IMR-90 (cell line): Measurements from ENCODE around the gene KRTAP20-2. TPM values are rescaled to one million over a fixed set of nuclear protein-coding genes. Genes with fewer than 3 reads are reported as not detected.

ENCODE experiments used
- ATAC-seq: fragments of 200-7000 bp; cut with Tn5 transposase; 2 replicates; pipeline ENCODE4 v1.9.1; 2020; ENCODE audit warnings: low read depth, mild to moderate bottlenecking, moderate library complexity
- BruUV-seq: library from RNA; stranded (reverse); fragments of 400-500 nt; replicated peaks from 2 replicates; lab custom pipeline; 2021; lab: Mats Ljungman, UMichigan
- CTCF ChIA-PET: fragments of 300-600 bp; formaldehyde crosslinking; extraction: SDS; loops from one replicate; lab custom pipeline; 2021; ENCODE audit warnings: antibody characterized with exemption; lab: Yijun Ruan, JAX
- POLR2A ChIA-PET: fragments of 300-600 bp; sonication (Branson Sonifier 250); formaldehyde crosslinking; loops from one replicate; lab custom pipeline; 2022; ENCODE audit warnings: antibody characterized with exemption; ENCODE audit not compliant: unreplicated experiment; lab: Charles Lee
- DNase-seq: peaks from one replicate; pipeline ENCODE4 v3.0.0; 2013
- H2AFZ ChIP-seq: replicated peaks from 2 replicates; pipeline ENCODE3; 2013; ENCODE audit warnings: low read length, mild to moderate bottlenecking; ENCODE audit not compliant: poor library complexity
- H2AK5ac ChIP-seq: 2 replicates; pipeline ENCODE4 v1.6.1; 2013; ENCODE audit warnings: low read depth, low read length, inconsistent platforms
- H2AK9ac ChIP-seq: replicated peaks from 2 replicates; pipeline ENCODE3; 2013; ENCODE audit warnings: mild to moderate bottlenecking, low read depth, low read length, moderate library complexity; ENCODE audit not compliant: poor library complexity
- H2BK120ac ChIP-seq: 2 replicates; pipeline ENCODE4 v1.6.1; 2013; ENCODE audit warnings: low read depth, low read length, inconsistent platforms
- H2BK15ac ChIP-seq: 3 replicates; pipeline ENCODE4 v1.6.1; 2013; ENCODE audit warnings: low read depth, low read length, inconsistent platforms
- H2BK20ac ChIP-seq: 2 replicates; pipeline ENCODE4 v1.6.1; 2013; ENCODE audit warnings: low read depth, mild to moderate bottlenecking, inconsistent platforms, low read length, moderate library complexity
- H2BK5ac ChIP-seq: 2 replicates; pipeline ENCODE4 v1.6.1; 2013; ENCODE audit warnings: mild to moderate bottlenecking, low read depth, low read length, inconsistent platforms; ENCODE audit not compliant: poor library complexity, severe bottlenecking
- H3K14ac ChIP-seq: replicated peaks from 2 replicates; pipeline ENCODE4 v1.6.1; 2013; ENCODE audit warnings: low read depth, low read length, inconsistent platforms
- H3K18ac ChIP-seq: 2 replicates; pipeline ENCODE4 v1.6.1; 2013; ENCODE audit warnings: low read depth, low read length, control low read depth
- H3K23ac ChIP-seq: 2 replicates; pipeline ENCODE4 v1.6.1; 2013; ENCODE audit warnings: low read depth, low read length, inconsistent platforms
- H3K27ac ChIP-seq: 2 replicates; pipeline ENCODE4 v1.5.1; 2013; ENCODE audit warnings: mild to moderate bottlenecking, control low read depth, low read length; ENCODE audit not compliant: insufficient read depth
- H3K27me3 ChIP-seq: 2 replicates; pipeline ENCODE4 v1.6.1; 2013; ENCODE audit warnings: low read length; ENCODE audit not compliant: control insufficient read depth, insufficient read depth
- H3K36me3 ChIP-seq: 2 replicates; pipeline ENCODE4 v1.6.1; 2013; ENCODE audit warnings: low read length, mixed read lengths; ENCODE audit not compliant: control insufficient read depth, insufficient read depth
- H3K4ac ChIP-seq: 2 replicates; pipeline ENCODE4 v1.6.1; 2013; ENCODE audit warnings: low read depth, low read length, inconsistent platforms
- H3K4me1 ChIP-seq: 2 replicates; pipeline ENCODE4 v1.6.1; 2013; ENCODE audit warnings: low read length, mixed read lengths; ENCODE audit not compliant: control insufficient read depth, insufficient read depth
- H3K4me2 ChIP-seq: 2 replicates; pipeline ENCODE4 v1.6.1; 2013; ENCODE audit warnings: low read depth, mild to moderate bottlenecking, control low read depth, low read length, moderate library complexity
- H3K4me3 ChIP-seq: 2 replicates; pipeline ENCODE4 v1.5.1; 2013; ENCODE audit warnings: low read depth, mild to moderate bottlenecking, control low read depth, low read length, moderate library complexity; ENCODE audit not compliant: insufficient read depth
- H3K56ac ChIP-seq: 2 replicates; pipeline ENCODE4 v1.6.1; 2013; ENCODE audit warnings: low read length, inconsistent platforms; ENCODE audit not compliant: insufficient read depth; ENCODE audit errors: extremely low read depth
- H3K79me1 ChIP-seq, 2 experiments: 2 replicates each; pipeline ENCODE4 v1.6.1; 2013; ENCODE audit warnings: low read length in 2 of 2, inconsistent platforms in 1 of 2, low read depth in 1 of 2
- H3K9ac ChIP-seq: 2 replicates; pipeline ENCODE4 v1.6.1; 2013; ENCODE audit warnings: low read depth, low read length, control low read depth
- H3K9me1 ChIP-seq: 2 replicates; pipeline ENCODE4 v1.6.1; 2013; ENCODE audit warnings: low read length, inconsistent platforms; ENCODE audit not compliant: insufficient read depth
- H3K9me3 ChIP-seq: 2 replicates; pipeline ENCODE4 v1.6.1; 2013; ENCODE audit warnings: low read length; ENCODE audit not compliant: control insufficient read depth, insufficient read depth
- H4K20me1 ChIP-seq: 2 replicates; pipeline ENCODE4 v1.6.1; 2013; ENCODE audit warnings: low read length, inconsistent platforms; ENCODE audit not compliant: insufficient read depth
- H4K5ac ChIP-seq: 2 replicates; pipeline ENCODE4 v1.6.1; 2013; ENCODE audit warnings: mild to moderate bottlenecking, low read depth, low read length, control low read depth
- H4K8ac ChIP-seq, 2 experiments: 2 replicates each; pipeline ENCODE4 v1.6.1; 2013; ENCODE audit warnings: low read depth in 2 of 2, low read length in 2 of 2, control low read depth in 1 of 2, inconsistent platforms in 1 of 2
- H4K91ac ChIP-seq: 2 replicates; pipeline ENCODE4 v1.6.1; 2013; ENCODE audit warnings: low read depth, low read length, inconsistent platforms; ENCODE audit not compliant: insufficient read depth
- BHLHE40 ChIP-seq: fragments of 150-350 bp; IDR thresholded peaks from 2 replicates; pipeline ENCODE4 v1.6.1; 2016; ENCODE audit warnings: mild to moderate bottlenecking, low read depth, low read length
- CEBPB ChIP-seq: IDR thresholded peaks from 2 replicates; pipeline ENCODE4 v1.6.1; 2012; ENCODE audit warnings: low read depth, low read length, improper control_type of control experiment
- CHD1 ChIP-seq: IDR thresholded peaks from 2 replicates; pipeline ENCODE4 v1.6.1; 2012; ENCODE audit warnings: low read depth, low read length, improper control_type of control experiment
- CTCF ChIP-seq: conservative IDR thresholded peaks from 2 replicates; pipeline ENCODE4 v1.5.1; 2012; ENCODE audit warnings: mild to moderate bottlenecking, low read depth, low read length, improper control_type of control experiment
- ELK1 ChIP-seq: fragments of 150-350 bp; IDR thresholded peaks from 2 replicates; pipeline ENCODE4 v1.6.1; 2016; ENCODE audit warnings: low read depth, mild to moderate bottlenecking, low read length, moderate library complexity, borderline replicate concordance
- FOS ChIP-seq: fragments of 150-350 bp; IDR thresholded peaks from 2 replicates; pipeline ENCODE4 v1.6.1; 2016; ENCODE audit warnings: low read depth, low read length
- MAZ ChIP-seq: IDR thresholded peaks from 2 replicates; pipeline ENCODE4 v1.6.1; 2012; ENCODE audit warnings: low read depth, mild to moderate bottlenecking, low read length, improper control_type of control experiment, moderate library complexity, borderline replicate concordance
- MXI1 ChIP-seq: IDR thresholded peaks from 2 replicates; pipeline ENCODE4 v1.6.1; 2012; ENCODE audit warnings: low read depth, mild to moderate bottlenecking, low read length, moderate library complexity, borderline replicate concordance
- NFE2L2 ChIP-seq: fragments of 150-350 bp; IDR thresholded peaks from 2 replicates; pipeline ENCODE4 v1.6.1; 2016; ENCODE audit warnings: low read depth, mild to moderate bottlenecking, low read length
- POLR2A ChIP-seq: IDR thresholded peaks from 2 replicates; pipeline ENCODE4 v1.6.1; 2012; ENCODE audit warnings: mild to moderate bottlenecking, low read depth, low read length
- RAD21 ChIP-seq: IDR thresholded peaks from 2 replicates; pipeline ENCODE4 v1.6.1; 2012; ENCODE audit warnings: low read length, improper control_type of control experiment
- RCOR1 ChIP-seq: IDR thresholded peaks from 2 replicates; pipeline ENCODE4 v1.6.1; 2012; ENCODE audit warnings: mild to moderate bottlenecking, low read length, improper control_type of control experiment; ENCODE audit not compliant: insufficient replicate concordance
- RFX5 ChIP-seq: IDR thresholded peaks from 2 replicates; pipeline ENCODE4 v1.8.0; 2012; ENCODE audit warnings: low read depth, mild to moderate bottlenecking, low read length, moderate library complexity
- SMC3 ChIP-seq: fragments of 150-350 bp; IDR thresholded peaks from 2 replicates; pipeline ENCODE4 v1.6.1; 2016; ENCODE audit warnings: low read depth, mild to moderate bottlenecking, antibody characterized with exemption, low read length, moderate library complexity
- WGBS, 2 experiments: methylation state at CpG; one replicate each; pipeline versions ENCODE4 v1.1.5 to v1.1.7; 2013; ENCODE audit warnings: missing lambda C conversion rate in 2 of 2; ENCODE audit not compliant: insufficient read length in 1 of 2; ENCODE audit errors: extremely low coverage in 2 of 2; 5-methylcytosine and 5-hydroxymethylcytosine counted together
- dilution Hi-C: fragments of 300-500 bp; cut with HindIII; formaldehyde crosslinking; loops from one replicate; pipeline ENCODE4 v1.14.3; 2018; ENCODE audit warnings: low sequenced_read_pairs; ENCODE audit not compliant: unreplicated experiment
- in situ Hi-C: fragments of 300-500 bp; cut with MboI; formaldehyde crosslinking; loops from 3 replicates; pipeline ENCODE4 v1.14.3; 2019; ENCODE audit warnings: low sequenced_read_pairs, inconsistent platforms, mixed read lengths
- intact Hi-C: fragments of 100-400 bp; cut with micrococcal nuclease; formaldehyde crosslinking; loops from 2 replicates; pipeline ENCODE4 v1.10.0; 2022
- polyA plus RNA-seq, 3 experiments: library from polyadenylated mRNA; depleted of rRNA; stranded (reverse); fragments of >200 nt; gene quantifications; 2 replicates each; pipeline ENCODE4 v1.2.3, GENCODE V29; 2012; ENCODE audit warnings: low replicate concordance in 1 of 3
- total RNA-seq: library from RNA; depleted of rRNA; stranded (reverse); fragments of >200 nt; gene quantifications from 2 replicates; pipeline ENCODE4 v1.2.3, GENCODE V29; 2012
- TF ChIP-seq, protein P1 (sequence below): fragments of 150-350 bp; IDR thresholded peaks from 2 replicates; pipeline ENCODE4 v1.6.1; 2017; ENCODE audit warnings: mild to moderate bottlenecking, antibody characterized with exemption, low read length, low read depth

The KRTAP20-2 gene
- total and polyA plus RNA-seq, 2 of the 4 experiments (the other 2 are of a cell fraction) = not detected

GRCh38 chr21:30629200-30629599 is 5.8 kb upstream of the KRTAP20-2 start:
- no peak overlapping the region for H2BK120ac ChIP-seq
- dilution Hi-C loops (no loop called here), in situ Hi-C loops (no loop called here), intact Hi-C loops (no loop called here)
- no peak overlapping the region for H2AFZ ChIP-seq
- H3K36me3 ChIP-seq = no peaks in the 10 kb centered on the region
- no peak overlapping the region for H3K18ac ChIP-seq
- no peak overlapping the region for H2BK20ac ChIP-seq
- no CpG with 5 or more reads among the region's 1 CpG for WGBS, 2 experiments
- H3K56ac ChIP-seq = no peak overlapping the region
- no peaks in the 10 kb centered on the region for H4K20me1 ChIP-seq
- H4K8ac ChIP-seq = no peak overlapping the region
- no peak for TF ChIP-seq SMC3
- TF ChIP-seq BHLHE40 = no peak
- no peak for TF ChIP-seq NFE2L2
- TF ChIP-seq, protein P1, sequence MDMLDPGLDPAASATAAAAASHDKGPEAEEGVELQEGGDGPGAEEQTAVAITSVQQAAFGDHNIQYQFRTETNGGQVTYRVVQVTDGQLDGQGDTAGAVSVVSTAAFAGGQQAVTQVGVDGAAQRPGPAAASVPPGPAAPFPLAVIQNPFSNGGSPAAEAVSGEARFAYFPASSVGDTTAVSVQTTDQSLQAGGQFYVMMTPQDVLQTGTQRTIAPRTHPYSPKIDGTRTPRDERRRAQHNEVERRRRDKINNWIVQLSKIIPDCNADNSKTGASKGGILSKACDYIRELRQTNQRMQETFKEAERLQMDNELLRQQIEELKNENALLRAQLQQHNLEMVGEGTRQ = no peak
- no peak for TF ChIP-seq CHD1
- no peak for TF ChIP-seq RCOR1
- no peak for TF ChIP-seq MAZ
- TF ChIP-seq MXI1 = no peak
- TF ChIP-seq FOS = no peak
- no peak for TF ChIP-seq CTCF
- no peak for TF ChIP-seq RAD21
- TF ChIP-seq ELK1 = no peak
- TF ChIP-seq RFX5 = no peak
- no peak for TF ChIP-seq CEBPB
- TF ChIP-seq POLR2A = no peak
- H4K91ac ChIP-seq = no peak overlapping the region
- no peak for ATAC-seq
- no TSS peak for BruUV-seq
- H3K79me1 ChIP-seq = no peaks in the 10 kb centered on the region
- H3K4me3 ChIP-seq = no peak overlapping the region
- H3K9me1 ChIP-seq = no peaks in the 10 kb centered on the region
- H3K4ac ChIP-seq = no peak overlapping the region
- H3K14ac ChIP-seq = no peak overlapping the region
- H3K27me3 ChIP-seq = no peaks in the 10 kb centered on the region
- POLR2A ChIA-PET = no interaction called here
- no peak overlapping the region for H3K23ac ChIP-seq
- H4K5ac ChIP-seq = no peak overlapping the region
- CTCF ChIA-PET = no interaction called here
- H2AK5ac ChIP-seq = no peak overlapping the region
- H3K9ac ChIP-seq = no peak overlapping the region
- H3K4me2 ChIP-seq = no peak overlapping the region
- no peak overlapping the region for H2BK15ac ChIP-seq
- DNase-seq = no peak
- no peak overlapping the region for H2AK9ac ChIP-seq
- H3K9me3 ChIP-seq = peaks cover 18% of the 10 kb centered on the region
- no peak overlapping the region for H3K27ac ChIP-seq
- H2BK5ac ChIP-seq = no peak overlapping the region
- H3K4me1 ChIP-seq = no peaks in the 10 kb centered on the region
